OCI-LY1 (cell line): ENCODE data around the gene ZNF786.
"Not testable (repeated sequence)": the region's sequence is repeated elsewhere in the genome, so short reads cannot be mapped to it uniquely, and the experiment has no call there.

Experiments
- EZH2 ChIP-seq: fragments of 200-600 bp; sonication (generic), shearing (Covaris generic); IDR thresholded peaks from 2 replicates; pipeline ENCODE4 v1.8.0; 2017; ENCODE audit warnings: borderline replicate concordance, mixed run types, mild to moderate bottlenecking, antibody characterized with exemption, low read length, moderate library complexity, mixed read lengths
- TF ChIP-seq, protein P1 (sequence below): fragments of 200-600 bp; sonication (generic), shearing (Covaris generic); IDR thresholded peaks from 2 replicates; pipeline ENCODE4 v1.5.1; 2017; ENCODE audit warnings: mild to moderate bottlenecking, antibody characterized with exemption, low read length, moderate library complexity, mixed read lengths

DNA sequence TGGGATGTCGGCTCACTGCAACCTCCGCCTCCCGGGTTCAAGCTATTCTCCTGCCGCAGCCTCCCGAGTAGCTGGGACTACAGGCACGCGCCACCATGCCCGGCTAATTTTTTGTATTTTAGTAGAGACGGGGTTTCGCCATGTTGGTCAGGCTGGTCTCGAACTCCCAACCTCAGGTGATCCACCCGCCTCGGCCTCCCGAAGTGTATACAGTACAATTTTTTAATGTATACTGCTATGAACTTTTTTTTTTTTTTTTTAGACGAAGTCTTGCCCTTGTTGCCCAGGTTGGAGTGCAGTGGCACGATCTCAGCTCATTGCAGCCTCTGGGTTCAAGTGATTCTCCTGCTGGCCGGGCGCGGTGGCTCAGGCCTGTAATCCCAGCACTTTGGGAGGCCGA, 1.7 kb upstream of the ZNF786 start:
- TF ChIP-seq, protein P1, sequence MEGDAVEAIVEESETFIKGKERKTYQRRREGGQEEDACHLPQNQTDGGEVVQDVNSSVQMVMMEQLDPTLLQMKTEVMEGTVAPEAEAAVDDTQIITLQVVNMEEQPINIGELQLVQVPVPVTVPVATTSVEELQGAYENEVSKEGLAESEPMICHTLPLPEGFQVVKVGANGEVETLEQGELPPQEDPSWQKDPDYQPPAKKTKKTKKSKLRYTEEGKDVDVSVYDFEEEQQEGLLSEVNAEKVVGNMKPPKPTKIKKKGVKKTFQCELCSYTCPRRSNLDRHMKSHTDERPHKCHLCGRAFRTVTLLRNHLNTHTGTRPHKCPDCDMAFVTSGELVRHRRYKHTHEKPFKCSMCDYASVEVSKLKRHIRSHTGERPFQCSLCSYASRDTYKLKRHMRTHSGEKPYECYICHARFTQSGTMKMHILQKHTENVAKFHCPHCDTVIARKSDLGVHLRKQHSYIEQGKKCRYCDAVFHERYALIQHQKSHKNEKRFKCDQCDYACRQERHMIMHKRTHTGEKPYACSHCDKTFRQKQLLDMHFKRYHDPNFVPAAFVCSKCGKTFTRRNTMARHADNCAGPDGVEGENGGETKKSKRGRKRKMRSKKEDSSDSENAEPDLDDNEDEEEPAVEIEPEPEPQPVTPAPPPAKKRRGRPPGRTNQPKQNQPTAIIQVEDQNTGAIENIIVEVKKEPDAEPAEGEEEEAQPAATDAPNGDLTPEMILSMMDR = not testable (repeated sequence)
- TF ChIP-seq EZH2 = not testable (repeated sequence)
